Trophoblast cell (in vitro differentiated cells and primary cell): ENCODE data around the gene SLC5A3.

ENCODE experiments used
- DNase-seq, 2 donors: peaks; one replicate each; pipeline ENCODE4 v3.0.0-alpha.2; 2016
- H2AFZ ChIP-seq: 2 replicates; pipeline ENCODE4 v1.6.1; 2013; ENCODE audit warnings: low read length, moderate library complexity, mild to moderate bottlenecking; ENCODE audit not compliant: insufficient read depth, poor library complexity
- H2AK5ac ChIP-seq: 2 replicates; pipeline ENCODE4 v1.6.1; 2013; ENCODE audit warnings: mild to moderate bottlenecking, low read length
- H2BK120ac ChIP-seq: 2 replicates; pipeline ENCODE4 v1.6.1; 2013; ENCODE audit warnings: low read length, mild to moderate bottlenecking, moderate library complexity; ENCODE audit not compliant: insufficient read depth, poor library complexity
- H2BK12ac ChIP-seq: 2 replicates; pipeline ENCODE4 v1.6.1; 2013; ENCODE audit warnings: mild to moderate bottlenecking, low read length, moderate library complexity
- H2BK5ac ChIP-seq: 2 replicates; pipeline ENCODE4 v1.6.1; 2013; ENCODE audit warnings: low read length, low read depth, moderate library complexity, mild to moderate bottlenecking; ENCODE audit not compliant: poor library complexity
- H3K14ac ChIP-seq: 2 replicates; pipeline ENCODE4 v1.6.1; 2013; ENCODE audit warnings: mild to moderate bottlenecking, low read length
- H3K18ac ChIP-seq: 2 replicates; pipeline ENCODE4 v1.6.1; 2013; ENCODE audit warnings: mild to moderate bottlenecking, low read length
- H3K23ac ChIP-seq: 2 replicates; pipeline ENCODE4 v1.6.1; 2013; ENCODE audit warnings: low read length
- H3K27ac ChIP-seq: 2 replicates; pipeline ENCODE4 v1.5.1; 2013; ENCODE audit warnings: low read depth, mild to moderate bottlenecking, inconsistent platforms, low read length, moderate library complexity
- H3K27me3 ChIP-seq: 2 replicates; pipeline ENCODE4 v1.6.1; 2013; ENCODE audit warnings: inconsistent platforms, mild to moderate bottlenecking, low read length, moderate library complexity; ENCODE audit not compliant: insufficient read depth
- H3K36me3 ChIP-seq, 2 experiments: 1 replicate in 1 of 2; 2 replicates in 1 of 2; pipeline ENCODE4 v1.6.1; 2013; ENCODE audit warnings: low read length in 2 of 2, mild to moderate bottlenecking in 2 of 2, moderate library complexity in 1 of 2; ENCODE audit not compliant: insufficient read depth in 2 of 2, control insufficient read depth in 1 of 2
- H3K4ac ChIP-seq: 2 replicates; pipeline ENCODE4 v1.6.1; 2013; ENCODE audit warnings: low read depth, mild to moderate bottlenecking, low read length, moderate library complexity
- H3K4me1 ChIP-seq, 2 experiments: 1 replicate in 1 of 2; 2 replicates in 1 of 2; pipeline ENCODE4 v1.6.1; 2013; ENCODE audit warnings: low read length in 2 of 2, mild to moderate bottlenecking in 2 of 2, moderate library complexity in 1 of 2; ENCODE audit not compliant: insufficient read depth in 2 of 2, control insufficient read depth in 1 of 2
- H3K4me2 ChIP-seq: 2 replicates; pipeline ENCODE4 v1.6.1; 2013; ENCODE audit warnings: inconsistent platforms, mild to moderate bottlenecking, low read length, moderate library complexity
- H3K4me3 ChIP-seq: 2 replicates; pipeline ENCODE4 v1.5.1; 2013; ENCODE audit warnings: mild to moderate bottlenecking, low read depth, low read length, inconsistent platforms
- H3K79me1 ChIP-seq: one replicate; pipeline ENCODE4 v1.6.1; 2013; ENCODE audit warnings: low read length
- H3K79me2 ChIP-seq: 2 replicates; pipeline ENCODE4 v1.6.1; 2013; ENCODE audit warnings: low read length, mild to moderate bottlenecking; ENCODE audit not compliant: control insufficient read depth, insufficient read depth, poor library complexity
- H3K9ac ChIP-seq: 2 replicates; pipeline ENCODE4 v1.6.1; 2013; ENCODE audit warnings: mild to moderate bottlenecking, low read length
- H3K9me3 ChIP-seq: 2 replicates; pipeline ENCODE4 v1.6.1; 2013; ENCODE audit warnings: low read depth, mild to moderate bottlenecking, control low read depth, inconsistent platforms, low read length; ENCODE audit not compliant: insufficient read depth
- H4K12ac ChIP-seq: 2 replicates; pipeline ENCODE4 v1.6.1; 2013; ENCODE audit warnings: low read depth, mild to moderate bottlenecking, low read length, moderate library complexity
- H4K8ac ChIP-seq: 2 replicates; pipeline ENCODE4 v1.6.1; 2013; ENCODE audit warnings: low read depth, mild to moderate bottlenecking, low read length, moderate library complexity
- H4K91ac ChIP-seq: one replicate; pipeline ENCODE4 v1.6.1; 2013; ENCODE audit warnings: low read depth, mild to moderate bottlenecking, low read length, moderate library complexity
- WGBS: extraction: QIAGEN DNeasy Blood & Tissue Kit; methylation state at CpG from one replicate; pipeline ENCODE4 v1.1.7; 2013; ENCODE audit warnings: missing lambda C conversion rate; ENCODE audit not compliant: insufficient read length, insufficient coverage; ENCODE audit errors: extremely low coverage; 5-methylcytosine and 5-hydroxymethylcytosine counted together

The SLC5A3 gene

DNA sequence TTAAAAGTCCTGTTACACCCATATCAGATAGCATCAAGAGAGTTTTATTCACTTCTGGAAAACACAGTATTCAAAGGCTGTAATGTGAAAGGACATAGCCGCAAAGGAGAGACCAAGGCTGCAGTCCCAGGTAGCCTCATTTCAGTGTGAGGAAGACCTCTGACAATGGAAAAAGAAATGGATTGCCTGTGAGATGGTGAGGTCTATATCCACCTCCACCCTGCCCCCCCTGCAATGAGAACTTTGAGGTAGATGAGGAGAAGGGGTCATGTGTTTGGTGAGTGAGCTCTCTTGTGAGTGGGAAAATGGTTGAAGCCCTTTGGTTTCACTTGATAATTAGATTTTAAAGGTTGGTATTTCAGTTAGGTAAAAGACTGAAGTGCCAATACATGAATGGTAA lies 3.5 kb downstream of the SLC5A3 start:
- no CpG with 5 or more reads among the region's 1 CpG for WGBS
- H3K4ac ChIP-seq = no peak overlapping the region
- H2BK12ac ChIP-seq = no peak overlapping the region
- H2AFZ ChIP-seq = no peak overlapping the region
- H3K14ac ChIP-seq = no peak overlapping the region
- H3K79me2 ChIP-seq = peaks cover 14% of the 10 kb centered on the region
- H3K9ac ChIP-seq = no peak overlapping the region
- no peak overlapping the region for H3K4me3 ChIP-seq
- no peak overlapping the region for H2BK5ac ChIP-seq
- H4K91ac ChIP-seq = no peak overlapping the region
- H3K23ac ChIP-seq = no peak overlapping the region
- no peak overlapping the region for H2AK5ac ChIP-seq
- no peaks in the 10 kb centered on the region for H3K9me3 ChIP-seq
- H3K18ac ChIP-seq = no peak overlapping the region
- no peaks in the 10 kb centered on the region for H3K27me3 ChIP-seq
- no peak overlapping the region for H3K4me2 ChIP-seq
- H2BK120ac ChIP-seq = no peak overlapping the region
- DNase-seq = no peak
- no peak overlapping the region for H4K8ac ChIP-seq
- H4K12ac ChIP-seq = no peak overlapping the region
- peaks cover 19% of the 10 kb centered on the region for H3K79me1 ChIP-seq
- H3K4me1 ChIP-seq = peaks cover 4 to 6% of the 10 kb centered on the region in 2 experiments
- H3K36me3 ChIP-seq = peaks cover 0 to 4% of the 10 kb centered on the region in 2 experiments
- no peak overlapping the region for H3K27ac ChIP-seq

DNA sequence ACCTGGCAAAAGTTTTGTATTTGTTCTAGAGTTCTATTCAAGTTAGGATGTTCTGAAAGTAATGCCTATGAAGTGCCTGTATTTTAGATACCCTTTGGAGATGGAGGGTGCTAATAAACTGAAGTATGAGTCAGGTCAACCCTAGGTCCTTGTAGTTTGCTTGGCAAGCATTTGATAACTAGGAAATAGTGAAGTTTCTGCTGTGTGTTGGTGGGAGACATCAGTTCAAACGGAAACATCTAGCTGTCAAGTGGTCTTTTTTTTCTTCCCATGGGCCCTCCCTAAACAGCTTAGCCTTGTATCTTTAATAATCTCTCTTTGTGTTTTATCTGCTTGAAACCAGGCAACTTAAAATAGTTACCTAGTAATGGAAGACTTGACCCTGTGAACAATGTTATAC lies 4.5 kb downstream of the SLC5A3 start:
- DNase-seq = no peak
- Histone ChIP-seq H3K36me3 (peaks cover 0 to 4% of the 10 kb centered on the region in 2 experiments), H4K8ac (no peak overlapping the region), H4K12ac (no peak overlapping the region), H2BK120ac (no peak overlapping the region), H3K79me1 (peaks cover 15% of the 10 kb centered on the region), H2BK5ac (no peak overlapping the region), H2AFZ (no peak overlapping the region), H3K23ac (no peak overlapping the region), H3K18ac (no peak overlapping the region), H3K9ac (no peak overlapping the region), H3K79me2 (peaks cover 11% of the 10 kb centered on the region), H3K4ac (no peak overlapping the region), H3K4me2 (no peak overlapping the region), H3K27ac (no peak overlapping the region), H2AK5ac (no peak overlapping the region), H3K4me1 (peaks cover under 1% of the 10 kb centered on the region in 2 experiments), H3K27me3 (no peaks in the 10 kb centered on the region), H3K9me3 (no peaks in the 10 kb centered on the region), H4K91ac (no peak overlapping the region), H3K4me3 (no peak overlapping the region), H3K14ac (no peak overlapping the region), H2BK12ac (no peak overlapping the region)
- no CpG with 5 or more reads among the region's 1 CpG for WGBS

DNA sequence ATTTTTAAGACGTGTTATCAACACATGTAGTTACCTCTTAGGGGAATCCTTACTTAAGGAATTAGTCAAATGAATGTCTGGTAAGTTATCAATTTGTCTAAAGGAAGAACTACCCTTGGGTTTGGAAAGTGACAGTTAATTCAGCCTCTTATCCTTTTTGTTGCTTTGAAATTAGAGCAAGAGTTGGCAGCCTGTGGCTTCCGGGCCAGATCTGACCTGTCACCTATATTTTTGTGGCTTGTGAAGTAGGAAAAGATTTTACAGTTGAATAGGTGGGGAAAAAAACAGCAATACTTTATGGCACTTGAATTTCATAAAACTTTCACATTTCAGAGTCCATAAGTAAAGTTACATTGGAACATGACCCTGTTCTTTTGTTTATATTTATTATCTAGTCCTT lies 5.5 kb downstream of the SLC5A3 start:
- no CpG with 5 or more reads among the region's 2 CpGs for WGBS
- no peak overlapping the region for H2BK5ac ChIP-seq
- H3K36me3 ChIP-seq = peaks cover 0 to 6% of the 10 kb centered on the region in 2 experiments

DNA sequence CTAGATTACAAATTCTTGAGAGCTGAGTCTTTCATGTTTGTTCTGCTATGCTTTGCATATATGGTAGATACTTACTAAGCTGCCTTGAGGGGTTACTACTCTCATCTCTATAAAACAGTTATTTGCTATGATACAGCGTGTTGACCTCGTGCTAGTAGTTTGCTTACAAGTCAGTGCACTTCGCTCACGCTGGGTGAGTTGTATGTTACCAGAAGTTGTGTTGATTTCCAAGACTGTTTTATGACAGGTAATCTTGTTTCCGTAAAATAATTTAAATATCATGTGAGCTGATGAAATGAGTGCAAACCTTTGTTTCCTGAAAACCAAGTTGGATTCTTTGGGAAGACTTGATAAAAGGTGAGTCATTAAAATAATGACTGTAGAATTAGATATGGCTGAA lies 7.3 kb downstream of the SLC5A3 start:
- peaks cover 0 to 6% of the 10 kb centered on the region in 2 experiments for H3K36me3 ChIP-seq
- no peak overlapping the region for H2BK12ac ChIP-seq
- no peak overlapping the region for H3K27ac ChIP-seq
- no peak overlapping the region for H3K14ac ChIP-seq
- no peaks in the 10 kb centered on the region for H3K4me1 ChIP-seq
- no peaks in the 10 kb centered on the region for H3K79me2 ChIP-seq
- H3K18ac ChIP-seq = no peak overlapping the region
- no peak overlapping the region for H2AFZ ChIP-seq
- H4K91ac ChIP-seq = no peak overlapping the region
- no peak overlapping the region for H3K23ac ChIP-seq
- no peak overlapping the region for H3K4me3 ChIP-seq
- no peak overlapping the region for H2BK5ac ChIP-seq
- H4K12ac ChIP-seq = no peak overlapping the region
- no peak overlapping the region for H3K4ac ChIP-seq
- H3K9me3 ChIP-seq = no peaks in the 10 kb centered on the region
- H2BK120ac ChIP-seq = no peak overlapping the region
- no CpG with 5 or more reads among the region's 5 CpGs for WGBS
- DNase-seq = no peak
- H3K79me1 ChIP-seq = no peaks in the 10 kb centered on the region
- no peak overlapping the region for H2AK5ac ChIP-seq
- no peak overlapping the region for H4K8ac ChIP-seq
- H3K4me2 ChIP-seq = no peak overlapping the region
- no peak overlapping the region for H3K9ac ChIP-seq
- no peaks in the 10 kb centered on the region for H3K27me3 ChIP-seq

More for the DNA sequence above, 5.5 kb downstream of the SLC5A3 start:
- Histone ChIP-seq H3K18ac (no peak overlapping the region), H3K14ac (no peak overlapping the region), H3K23ac (no peak overlapping the region), H3K4me1 (no peaks in the 10 kb centered on the region), H3K4ac (no peak overlapping the region), H4K8ac (no peak overlapping the region), H2BK12ac (no peak overlapping the region), H3K27ac (no peak overlapping the region), H3K9me3 (no peaks in the 10 kb centered on the region), H2AFZ (no peak overlapping the region), H3K79me2 (peaks cover 6% of the 10 kb centered on the region), H4K12ac (no peak overlapping the region), H2AK5ac (no peak overlapping the region), H3K79me1 (peaks cover 9% of the 10 kb centered on the region), H3K27me3 (no peaks in the 10 kb centered on the region), H3K4me3 (no peak overlapping the region), H3K9ac (no peak overlapping the region), H2BK120ac (no peak overlapping the region), H3K4me2 (no peak overlapping the region), H4K91ac (no peak overlapping the region)
- DNase-seq = no peak
